ENCODE measurements around the gene FAM83D. TPM values are rescaled to one million over a fixed set of nuclear protein-coding genes. Genes with fewer than 3 reads are reported as not detected.
A peak's percentile ranks its signal among the peaks of the same experiment; 100 is the strongest.

FAM83D gene
- total and polyA plus RNA-seq, 11 donors, result 0.11 to 4.7 (median 0.66) TPM; not detected in 1

GRCh38 chr20:38968090-38968489, 41.9 kb downstream of the FAM83D start:
- TF ChIP-seq POLR2A (IDR thresholded peaks at IDR 0.05), result no peak

GRCh38 chr20:38969708-38970107, 43.5 kb downstream of the FAM83D start:
- WGBS, 4 donors, result 65 to 76% (median 75%) methylated on average over 4 of the region's 4 CpGs
- TF ChIP-seq POLR2A (IDR thresholded peaks at IDR 0.05), result no peak
- TF ChIP-seq CTCF (IDR thresholded peaks at IDR 0.05), result no peak
- H3K9me3 ChIP-seq, result no peaks in the 10 kb centered on the region
- H3K4me1 ChIP-seq, result peaks cover 0 to 32% (median 6%) of the 10 kb centered on the region in 12 donors
- peak overlapping the region in 5 of 12 donors; percentile 8 to 81 (median 20) for H3K27ac ChIP-seq
- H3K36me3 ChIP-seq, result peaks cover 0 to 68% (median 48%) of the 10 kb centered on the region in 9 donors
- DNase-seq (no peak), ATAC-seq (peak in 2 of 4 donors; percentile 51 to 57)
- no peaks in the 10 kb centered on the region for H3K27me3 ChIP-seq
- intact Hi-C loops (cut with DNase I), result no loop called here
- H3K4me3 ChIP-seq, result no peak overlapping the region

More at GRCh38 chr20:38968090-38968489, 41.9 kb downstream of the FAM83D start:
- H3K4me3 ChIP-seq, result no peak overlapping the region
- 88 to 93% (median 90%) methylated on average over 6 of the region's 6 CpGs for WGBS, 4 donors
- H3K4me1 ChIP-seq, result peaks cover 0 to 25% (median 7%) of the 10 kb centered on the region in 12 donors
- intact Hi-C loops (cut with DNase I), result no loop called here
- H3K27me3 ChIP-seq, result no peaks in the 10 kb centered on the region
- no peaks in the 10 kb centered on the region for H3K9me3 ChIP-seq
- peaks cover 0 to 52% (median 41%) of the 10 kb centered on the region in 9 donors for H3K36me3 ChIP-seq
- no peak for DNase-seq
- ATAC-seq, result no peak
- H3K27ac ChIP-seq, result peak overlapping the region in 1 of 12 donors; percentile 81

- Histone ChIP-seq H3K36me3 (peaks cover 0 to 74% (median 48%) of the 10 kb centered on the region in 9 donors), H3K27ac (peak overlapping the region in 5 of 12 donors; percentile 8 to 81 (median 20)), H3K9me3 (no peaks in the 10 kb centered on the region), H3K4me3 (no peak overlapping the region), H3K27me3 (no peaks in the 10 kb centered on the region), H3K4me1 (peaks cover 0 to 32% (median 6%) of the 10 kb centered on the region in 12 donors)
- no peak for ATAC-seq
- 90 to 97% (median 93%) methylated on average over 1 of the region's 1 CpG for WGBS, 4 donors
- TF ChIP-seq CTCF (IDR thresholded peaks at IDR 0.05) (no peak), POLR2A (IDR thresholded peaks at IDR 0.05) (no peak)
- intact Hi-C loops (cut with DNase I), result no loop called here
- DNase-seq, result no peak
Observed at GRCh38 chr20:38970302-38970701, 44.1 kb downstream of the FAM83D start.

GRCh38 chr20:38973107-38973506, 46.9 kb downstream of the FAM83D start:
- no peaks in the 10 kb centered on the region for H3K27me3 ChIP-seq
- no peak overlapping the region for H3K4me3 ChIP-seq
- no peak for ATAC-seq
- no peak for TF ChIP-seq CTCF (IDR thresholded peaks at IDR 0.05)
- TF ChIP-seq POLR2A (IDR thresholded peaks at IDR 0.05), result no peak
- H3K9me3 ChIP-seq, result no peaks in the 10 kb centered on the region
- no peak for DNase-seq
- H3K36me3 ChIP-seq, result peaks cover 0 to 95% (median 43%) of the 10 kb centered on the region in 9 donors
- intact Hi-C loops (cut with DNase I), result no loop called here
- peak overlapping the region in 8 of 12 donors; percentile 3 to 81 (median 48) for H3K27ac ChIP-seq
- peaks cover 0 to 36% (median 4%) of the 10 kb centered on the region in 12 donors for H3K4me1 ChIP-seq

GRCh38 chr20:38973645-38974044, 47.4 kb downstream of the FAM83D start:
- ATAC-seq (peak; percentile 56 to 75 (median 63)), DNase-seq (peak in 3 of 5 donors; percentile 21 to 73 (median 65))
- WGBS, 4 donors, result 44 to 72% (median 56%) methylated on average over 5 of the region's 5 CpGs
- TF ChIP-seq POLR2A (IDR thresholded peaks at IDR 0.05) (no peak), CTCF (IDR thresholded peaks at IDR 0.05) (no peak)
- intact Hi-C loops (cut with DNase I), result no loop called here
- H3K4me3 ChIP-seq, result no peak overlapping the region
- no peaks in the 10 kb centered on the region for H3K27me3 ChIP-seq
- H3K4me1 ChIP-seq, result peaks cover 0 to 41% (median 4%) of the 10 kb centered on the region in 12 donors
- no peaks in the 10 kb centered on the region for H3K9me3 ChIP-seq
- peaks cover 0 to 94% (median 41%) of the 10 kb centered on the region in 9 donors for H3K36me3 ChIP-seq
- peak overlapping the region in 11 of 12 donors; percentile 3 to 81 (median 44) for H3K27ac ChIP-seq

Data from heart left ventricle (tissue), 16 donors.